ENCODE data around the gene GRAMD1C. TPM values are rescaled to one million over a fixed set of nuclear protein-coding genes. Genes with fewer than 3 reads are reported as not detected.

GRAMD1C gene
- total and polyA plus RNA-seq, 9 donors, result 0.35 to 10.7 (median 1.8) TPM

- TF ChIP-seq CTCF (IDR thresholded peaks at IDR 0.05) (no peak), POLR2A (IDR thresholded peaks at IDR 0.05) (no peak), EP300 (IDR thresholded peaks at IDR 0.05) (no peak)
- intact Hi-C loops (cut with DNase I), result loop anchor here in 2 of 4 donors (5.0 to 10.0 kb wide), 2 partner anchors 84 to 1624 kb away; no protein-coding TSS in a partner anchor
Measured at GRCh38 chr3:113831103-113831355, 7.6 kb upstream of the GRAMD1C start.

GRCh38 chr3:113832477-113833164, 6.0 kb upstream of the GRAMD1C start:
- DNase-seq, result no peak
- no peak for TF ChIP-seq EP300 (IDR thresholded peaks at IDR 0.05)
- TF ChIP-seq CTCF (IDR thresholded peaks at IDR 0.05), result no peak
- TF ChIP-seq POLR2A (IDR thresholded peaks at IDR 0.05), result no peak
- Histone ChIP-seq H3K4me1 (ENCODE audit: insufficient read depth) (no peaks in the 10 kb centered on the region), H3K4me3 (no peak overlapping the region), H3K27ac (no peak overlapping the region), H3K27me3 (no peaks in the 10 kb centered on the region), H3K36me3 (no peaks in the 10 kb centered on the region), H3K9me3 (no peaks in the 10 kb centered on the region)
- intact Hi-C loops (cut with DNase I), result loop anchor here in 2 of 4 donors (5.0 to 10.0 kb wide), 2 partner anchors 82 to 1625 kb away; no protein-coding TSS in a partner anchor
- 77 to 87% (median 82%) methylated on average over 5 of the region's 5 CpGs for WGBS, 3 donors

More at GRCh38 chr3:113831103-113831355, 7.6 kb upstream of the GRAMD1C start:
- Histone ChIP-seq H3K9me3 (no peaks in the 10 kb centered on the region), H3K4me1 (ENCODE audit: insufficient read depth) (no peaks in the 10 kb centered on the region), H3K27ac (no peak overlapping the region), H3K4me3 (no peak overlapping the region), H3K36me3 (no peaks in the 10 kb centered on the region), H3K27me3 (no peaks in the 10 kb centered on the region)
- no peak for DNase-seq
- 0 to 4% (median 0%) methylated on average over 1 of the region's 1 CpG for WGBS, 3 donors

DNA sequence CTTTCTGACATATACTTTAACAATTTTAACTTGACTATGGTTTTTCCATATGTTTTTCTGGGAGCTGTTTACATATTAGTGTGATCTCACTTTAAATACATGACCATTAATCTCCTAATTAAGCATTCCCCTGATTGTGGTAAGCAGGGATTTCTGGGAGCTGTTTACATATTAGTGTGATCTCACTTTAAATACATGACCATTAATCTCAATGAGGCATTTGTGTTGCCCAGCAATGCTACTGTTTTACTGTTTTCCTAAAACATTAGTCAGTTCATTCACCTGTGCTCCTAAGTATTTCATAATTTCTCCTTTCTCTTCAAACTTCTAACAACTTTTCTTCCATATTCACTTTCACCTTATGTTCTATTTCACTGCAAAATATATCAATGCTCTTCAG, 3.6 kb upstream of the GRAMD1C start:
- H3K36me3 ChIP-seq, result no peaks in the 10 kb centered on the region
- no peak for DNase-seq
- TF ChIP-seq POLR2A (IDR thresholded peaks at IDR 0.05) (no peak), EP300 (IDR thresholded peaks at IDR 0.05) (no peak), CTCF (IDR thresholded peaks at IDR 0.05) (no peak)
- no peak overlapping the region for H3K4me3 ChIP-seq
- H3K27me3 ChIP-seq, result no peaks in the 10 kb centered on the region
- H3K27ac ChIP-seq, result no peak overlapping the region
- no peaks in the 10 kb centered on the region for H3K9me3 ChIP-seq
- no peaks in the 10 kb centered on the region for H3K4me1 ChIP-seq (ENCODE audit: insufficient read depth)
- intact Hi-C loops (cut with DNase I), result loop anchor here in 2 of 4 donors (5.0 to 10.0 kb wide), 2 partner anchors 80 to 1628 kb away; no protein-coding TSS in a partner anchor

- Histone ChIP-seq H3K27me3 (no peaks in the 10 kb centered on the region), H3K4me3 (no peak overlapping the region), H3K4me1 (ENCODE audit: insufficient read depth) (no peaks in the 10 kb centered on the region), H3K9me3 (no peaks in the 10 kb centered on the region), H3K36me3 (no peaks in the 10 kb centered on the region), H3K27ac (no peak overlapping the region)
- intact Hi-C loops (cut with DNase I), result loop anchor here in 1 of 4 donors (10.0 kb wide), 1 partner anchor 75 kb away; no protein-coding TSS in a partner anchor
- no peak for DNase-seq
- no peak for TF ChIP-seq POLR2A (IDR thresholded peaks at IDR 0.05)
- TF ChIP-seq CTCF (IDR thresholded peaks at IDR 0.05), result no peak
- no peak for TF ChIP-seq EP300 (IDR thresholded peaks at IDR 0.05)
- WGBS, 3 donors, result 25 to 44% (median 34%) methylated on average over 2 of the region's 2 CpGs
Measured at GRCh38 chr3:113839551-113839950, 963 bp downstream of the GRAMD1C start.

All from ovary (tissue), 9 donors.